GM21528 (cell line): ENCODE data around the gene ANO1.

ENCODE experiments used
- ATAC-seq: cut with Tn5 transposase; IDR thresholded peaks from one replicate; pipeline ENCODE4 v1.9.1; 2021; ENCODE audit warnings: mild to moderate bottlenecking, moderate library complexity; ENCODE audit not compliant: unreplicated experiment, low FRiP score

ANO1 gene

GRCh38 chr11:70071996-70072395 is 6.1 kb upstream of the ANO1 start:
- no peak for ATAC-seq

DNA sequence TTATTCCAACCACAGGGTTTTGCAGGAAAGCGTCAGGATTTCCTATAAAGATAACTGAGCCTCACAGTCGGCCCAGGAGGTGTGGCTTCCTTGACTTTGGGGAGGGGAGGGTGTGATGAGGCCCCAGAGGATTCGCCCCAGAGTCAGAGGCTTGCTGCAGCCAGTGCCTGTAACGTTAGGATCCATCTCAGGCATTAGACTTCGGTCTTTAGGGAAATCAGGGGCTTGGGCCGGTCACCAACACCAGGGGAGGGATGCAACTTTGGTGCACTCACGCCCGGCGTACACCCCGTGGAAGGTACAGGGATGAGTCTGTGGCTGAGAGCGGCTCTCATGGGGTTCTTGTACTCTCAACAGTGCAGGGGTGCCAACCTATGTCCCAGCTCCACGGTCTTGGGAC is 5.7 kb upstream of the ANO1 start:
- no peak for ATAC-seq

GRCh38 chr11:70072861-70073755 is 5.0 kb upstream of the ANO1 start:
- no peak for ATAC-seq

GRCh38 chr11:70073871-70074371 is 4.2 kb upstream of the ANO1 start:
- ATAC-seq, result no peak

DNA sequence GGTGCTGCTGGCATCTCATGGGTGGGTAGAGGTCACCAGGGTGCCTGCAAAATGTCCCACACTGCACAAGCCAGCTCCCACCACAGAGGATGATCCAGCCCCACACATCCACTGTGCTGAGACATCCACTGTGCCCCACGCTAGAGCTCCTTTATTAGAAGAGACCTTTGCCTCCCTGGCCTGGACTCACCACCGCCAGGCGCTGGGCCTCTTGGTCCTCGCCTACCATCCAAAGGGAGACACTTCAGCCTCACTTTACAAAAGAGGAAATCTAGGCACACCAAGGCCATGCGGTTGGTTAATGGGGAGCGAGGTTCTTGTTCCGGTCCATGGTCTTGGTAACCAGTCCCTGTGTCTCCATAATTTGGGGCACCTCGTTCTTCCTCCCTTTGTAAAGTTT is 3.4 kb upstream of the ANO1 start:
- no peak for ATAC-seq

- no peak for ATAC-seq
Observed at GRCh38 chr11:70075836-70076235, 2.3 kb upstream of the ANO1 start.

DNA sequence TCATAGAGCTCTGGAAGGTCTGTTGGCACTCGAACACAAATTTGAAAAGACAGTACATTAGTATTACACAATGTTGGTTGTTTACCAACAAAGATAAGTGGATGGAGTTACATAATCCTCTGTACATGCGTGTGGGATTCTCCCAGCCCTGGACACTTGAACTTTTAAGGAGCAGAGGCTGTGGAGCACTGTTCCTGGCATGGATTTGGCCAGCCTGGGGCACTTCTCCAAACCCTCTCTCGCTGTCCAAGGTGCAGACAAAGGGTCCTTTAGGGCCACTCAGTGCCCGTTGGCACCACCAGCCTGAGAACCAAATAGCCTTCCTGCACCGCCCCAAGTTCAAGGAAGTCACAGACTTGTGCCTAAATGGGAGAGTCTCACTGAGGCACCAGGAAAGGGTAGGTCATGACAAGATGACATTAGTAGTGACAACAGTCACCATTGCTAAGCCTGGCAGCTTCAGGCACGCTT is 1.6 kb upstream of the ANO1 start:
- ATAC-seq, result no peak

DNA sequence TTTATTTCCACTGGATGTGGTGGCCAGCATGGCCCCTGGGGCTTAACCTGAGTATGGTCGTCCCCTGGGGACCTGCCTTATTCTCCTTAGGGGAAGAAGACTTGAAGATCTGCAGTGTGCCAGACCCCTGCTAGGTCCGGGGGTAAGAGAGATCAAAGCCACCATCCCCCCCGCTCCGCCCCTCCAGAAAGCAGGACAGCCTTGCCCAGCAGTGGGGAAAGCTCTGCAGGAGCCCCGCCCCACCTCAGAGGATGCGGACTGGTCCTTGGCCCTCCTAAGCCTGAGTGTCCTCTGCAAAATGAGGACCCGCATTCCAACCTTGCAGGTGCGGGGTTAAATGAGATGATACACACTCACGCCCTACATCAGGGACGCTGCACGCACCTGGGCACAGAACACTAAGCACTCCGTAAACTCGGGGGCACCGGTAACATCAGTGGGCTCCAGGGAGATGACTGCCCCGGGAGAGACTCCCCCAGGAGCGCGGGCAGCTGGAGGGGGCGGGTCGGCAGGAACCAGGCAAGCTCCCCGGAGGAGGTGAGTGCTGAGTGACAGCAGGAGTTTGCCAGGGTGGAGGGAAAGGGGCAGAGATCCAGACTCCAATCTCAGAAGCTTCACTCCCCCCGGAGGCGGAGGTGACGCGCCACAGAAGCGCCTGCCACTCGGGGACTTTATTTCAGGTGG is 564 bp upstream of the ANO1 start:
- ATAC-seq, result no peak

- ATAC-seq, result no peak
Observed at GRCh38 chr11:70078781-70079616, 882 bp downstream of the ANO1 start.

- no peak for ATAC-seq
Observed at GRCh38 chr11:70079691-70080090, 1.6 kb downstream of the ANO1 start.

DNA sequence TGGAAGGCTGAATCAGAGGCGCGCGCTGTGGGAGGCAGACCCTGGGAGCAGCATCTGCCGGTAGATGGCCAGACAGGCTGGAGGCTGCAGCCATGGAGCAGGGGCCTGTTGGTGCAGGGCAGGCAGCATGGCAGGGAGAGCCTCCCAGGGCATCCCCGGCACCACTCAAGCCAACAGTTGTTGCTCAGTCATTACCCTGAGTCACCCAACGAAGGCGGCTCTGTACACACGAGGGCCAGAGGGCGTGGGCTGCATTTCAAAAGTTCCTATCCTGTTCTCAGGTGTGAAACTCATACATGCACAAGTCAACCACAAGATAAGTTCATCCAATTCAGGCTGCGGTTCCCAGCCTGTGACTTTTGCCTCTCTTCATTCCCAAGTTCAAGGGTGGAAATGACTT is 2.6 kb downstream of the ANO1 start:
- no peak for ATAC-seq

- no peak for ATAC-seq
Observed at GRCh38 chr11:70082829-70083228, 4.7 kb downstream of the ANO1 start.

- ATAC-seq, result no peak
Observed at GRCh38 chr11:70084046-70084984, 6.2 kb downstream of the ANO1 start.

DNA sequence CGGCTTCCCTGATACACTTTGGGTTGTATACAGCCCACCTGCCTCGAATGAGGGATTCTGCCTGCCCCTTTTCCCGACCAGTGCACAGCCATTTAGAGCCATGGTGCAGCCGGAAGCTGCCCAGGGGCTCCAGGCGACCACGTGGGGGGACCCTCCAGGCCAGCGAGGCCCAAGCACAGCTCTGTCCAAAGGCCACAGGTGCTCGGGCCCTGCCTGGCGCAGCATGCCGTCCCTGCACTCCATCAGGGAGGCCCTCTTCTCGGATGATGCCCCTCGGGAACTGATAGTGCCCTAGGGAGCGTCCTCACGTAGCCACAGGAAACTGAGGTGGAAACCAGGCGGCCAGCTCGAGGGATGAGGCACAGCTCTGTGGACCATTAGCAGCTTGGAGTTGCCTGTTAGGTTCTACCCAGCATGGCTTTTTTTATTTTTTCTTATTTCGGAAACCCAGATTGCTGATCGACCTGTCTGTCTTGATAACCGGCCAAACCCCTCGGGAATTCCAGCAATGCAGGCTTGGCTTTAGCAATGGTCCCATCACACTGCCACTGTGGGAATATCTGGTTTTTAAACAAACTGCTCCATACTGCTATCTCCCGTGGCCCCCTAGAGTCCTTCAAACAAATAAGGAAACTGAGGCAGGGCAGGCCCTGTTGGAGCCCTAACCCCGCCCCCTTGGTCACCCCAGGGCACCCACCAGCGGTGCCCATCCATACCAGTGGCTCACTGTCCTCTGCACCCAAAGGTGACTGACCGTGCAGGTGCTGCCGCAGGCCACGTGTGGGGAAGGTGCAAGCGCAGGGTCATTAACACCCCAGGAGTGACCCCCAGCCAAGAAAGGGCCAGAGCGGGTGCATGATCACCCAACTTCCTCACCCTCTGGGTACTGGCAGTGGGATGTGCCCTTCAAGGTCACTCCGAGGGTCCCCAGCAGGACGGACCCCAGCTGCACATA is 8.0 kb downstream of the ANO1 start:
- ATAC-seq, result no peak

GRCh38 chr11:70087446-70088167 is 9.5 kb downstream of the ANO1 start:
- no peak for ATAC-seq

GRCh38 chr11:70088735-70089250 is 10.7 kb downstream of the ANO1 start:
- ATAC-seq, result no peak

DNA sequence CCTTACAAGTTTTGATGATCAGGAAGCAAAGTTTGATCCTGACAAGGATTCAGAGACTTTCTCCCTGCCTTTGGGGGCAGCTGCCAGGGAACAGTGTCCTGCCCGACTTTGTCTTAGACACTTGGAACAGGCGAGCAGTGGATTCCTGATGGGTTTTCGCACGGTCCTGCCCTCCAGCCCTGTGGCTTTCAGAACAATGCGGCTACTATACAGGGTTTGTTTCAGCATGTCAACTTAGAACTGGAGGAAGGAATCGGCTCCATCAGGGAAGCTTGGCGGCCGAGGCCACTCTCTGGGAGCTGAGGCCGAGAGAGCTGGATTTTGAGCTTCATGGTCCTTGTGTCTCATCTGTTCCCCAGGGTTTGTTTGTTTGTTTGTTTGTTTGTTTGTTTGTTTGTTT is 11.5 kb downstream of the ANO1 start:
- ATAC-seq, result no peak

GRCh38 chr11:70090961-70091381 is 12.9 kb downstream of the ANO1 start:
- no peak for ATAC-seq
